ENCODE data around the gene MFAP1.
A peak's percentile ranks its signal among the peaks of the same experiment; 100 is the strongest.

MFAP1 gene

DNA sequence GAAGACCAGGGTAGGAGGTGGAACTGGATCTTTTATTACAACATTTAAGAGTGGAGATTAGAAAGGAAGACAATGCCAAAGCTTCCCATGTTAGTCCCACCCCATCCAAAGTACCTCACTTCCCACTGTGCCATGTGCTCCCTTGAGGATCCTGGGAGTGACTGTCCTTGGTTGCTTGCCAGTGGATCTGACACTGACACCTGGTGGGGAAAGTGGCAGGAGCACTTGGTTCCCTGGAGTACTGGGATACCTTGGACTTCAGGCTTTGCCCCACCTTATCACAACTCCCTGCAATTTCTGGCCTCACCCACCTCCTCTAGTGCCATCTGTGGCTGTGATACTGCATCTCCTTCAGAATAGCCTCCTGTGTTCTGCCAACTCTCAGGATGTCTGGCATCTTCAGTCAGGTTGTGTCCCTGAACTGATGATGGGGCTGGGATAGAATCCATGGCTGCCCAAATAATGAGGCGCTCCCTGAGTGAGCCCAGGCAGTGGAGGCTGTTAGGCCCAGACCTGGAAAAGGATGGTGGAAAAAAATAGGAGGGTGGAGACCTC, 49.0 kb downstream of the MFAP1 start:
- Histone ChIP-seq H3K9ac (ENCODE audit: low read length) (peak overlapping the region; percentile 69), H3K27me3 (ENCODE audit: control insufficient read depth, insufficient read depth, low read length) (peaks cover 9% of the 10 kb centered on the region; the same call in 1 of the 2 replicates), H3K27ac (ENCODE audit: low read depth, low read length) (no peak overlapping the region), H3K4me3 (ENCODE audit: low read depth, low read length) (peak overlapping the region; percentile 85), H3K36me3 (ENCODE audit: control insufficient read depth, insufficient read depth, low read length) (peaks cover 40% of the 10 kb centered on the region), H3K4me1 (ENCODE audit: control insufficient read depth, insufficient read depth, low read length) (peaks cover 5% of the 10 kb centered on the region; the same call in 1 of the 2 replicates), H3K9me3 (ENCODE audit: control insufficient read depth, insufficient read depth, low read depth, low read length) (no peaks in the 10 kb centered on the region)

DNA sequence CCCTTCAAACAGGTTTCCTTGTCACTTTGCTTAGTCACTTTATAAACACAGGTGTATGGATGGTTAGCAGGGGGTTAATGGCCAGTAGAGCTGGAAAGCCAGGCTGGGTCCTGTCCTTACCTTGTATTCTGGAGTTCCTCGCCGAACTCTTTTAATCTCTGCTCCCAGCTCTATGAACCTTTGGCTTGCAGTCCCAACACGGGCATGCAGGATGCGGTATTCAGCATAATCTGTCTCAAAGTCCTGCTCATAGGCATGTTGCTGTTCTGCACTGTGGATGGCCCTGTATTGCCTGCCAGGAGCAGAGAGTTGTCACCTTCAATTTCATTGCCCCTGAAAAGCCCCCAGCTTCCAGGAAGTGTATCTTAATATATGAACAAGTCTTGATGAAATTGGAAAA, 50.4 kb downstream of the MFAP1 start:
- H3K27me3 ChIP-seq (ENCODE audit: control insufficient read depth, insufficient read depth, low read length) = peaks cover 9% of the 10 kb centered on the region; the same call in 1 of the 2 replicates
- no peak overlapping the region for H3K4me3 ChIP-seq (ENCODE audit: low read depth, low read length)
- H3K9me3 ChIP-seq (ENCODE audit: control insufficient read depth, insufficient read depth, low read depth, low read length) = no peaks in the 10 kb centered on the region
- H3K4me1 ChIP-seq (ENCODE audit: control insufficient read depth, insufficient read depth, low read length) = peaks cover 5% of the 10 kb centered on the region; the same call in 1 of the 2 replicates
- H3K36me3 ChIP-seq (ENCODE audit: control insufficient read depth, insufficient read depth, low read length) = peaks cover 54% of the 10 kb centered on the region
- H3K27ac ChIP-seq (ENCODE audit: low read depth, low read length) = no peak overlapping the region
- no peak overlapping the region for H3K9ac ChIP-seq (ENCODE audit: low read length)

DNA sequence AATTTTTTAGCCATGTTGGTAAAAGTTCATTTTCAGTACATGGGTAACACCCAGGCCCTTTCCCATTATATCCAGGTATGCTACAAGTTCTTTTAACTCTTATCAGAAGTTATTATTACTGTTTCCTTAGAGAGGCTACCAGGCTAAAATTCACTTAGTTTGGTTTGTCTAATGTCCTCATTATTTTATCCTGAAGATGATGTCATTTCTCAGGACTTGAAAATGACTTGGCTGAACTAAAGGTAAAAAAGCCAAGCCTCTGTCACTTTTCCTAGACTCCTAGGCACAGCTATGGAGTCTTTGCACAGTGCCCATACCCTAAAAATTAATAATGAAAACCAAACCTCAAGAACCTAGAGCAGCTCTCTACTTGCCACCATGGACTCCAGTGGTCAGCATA, 51.9 kb downstream of the MFAP1 start:
- Histone ChIP-seq H3K9me3 (ENCODE audit: control insufficient read depth, insufficient read depth, low read depth, low read length) (no peaks in the 10 kb centered on the region), H3K27me3 (ENCODE audit: control insufficient read depth, insufficient read depth, low read length) (peaks cover 9% of the 10 kb centered on the region; the same call in 1 of the 2 replicates), H3K4me1 (ENCODE audit: control insufficient read depth, insufficient read depth, low read length) (peaks cover 5% of the 10 kb centered on the region; the same call in 1 of the 2 replicates), H3K9ac (ENCODE audit: low read length) (no peak overlapping the region), H3K4me3 (ENCODE audit: low read depth, low read length) (no peak overlapping the region), H3K36me3 (ENCODE audit: control insufficient read depth, insufficient read depth, low read length) (peaks cover 67% of the 10 kb centered on the region), H3K27ac (ENCODE audit: low read depth, low read length) (no peak overlapping the region)

DNA sequence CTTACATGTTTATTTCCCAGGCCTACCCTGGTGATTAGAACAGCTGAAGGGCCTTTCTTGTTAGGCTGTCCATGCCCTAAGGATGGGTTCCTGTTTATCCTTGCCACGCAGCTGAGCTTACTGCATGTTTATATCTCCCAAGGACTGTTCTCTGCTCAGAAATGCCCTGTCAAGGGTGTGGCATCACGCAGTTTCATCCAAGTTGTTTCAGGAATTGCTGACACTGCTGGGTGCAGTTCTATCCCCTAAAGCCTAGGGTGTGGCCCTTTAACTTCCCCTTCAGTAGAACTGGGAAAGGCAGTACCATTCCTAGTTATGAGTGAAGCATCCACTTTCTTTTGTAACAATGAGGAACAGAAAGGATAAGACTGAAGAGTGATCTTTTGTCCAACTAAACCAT, 52.7 kb downstream of the MFAP1 start:
- Histone ChIP-seq H3K4me3 (ENCODE audit: low read depth, low read length) (no peak overlapping the region), H3K36me3 (ENCODE audit: control insufficient read depth, insufficient read depth, low read length) (peaks cover 75% of the 10 kb centered on the region), H3K27ac (ENCODE audit: low read depth, low read length) (no peak overlapping the region), H3K9me3 (ENCODE audit: control insufficient read depth, insufficient read depth, low read depth, low read length) (no peaks in the 10 kb centered on the region), H3K27me3 (ENCODE audit: control insufficient read depth, insufficient read depth, low read length) (peaks cover 9% of the 10 kb centered on the region; the same call in 1 of the 2 replicates), H3K9ac (ENCODE audit: low read length) (no peak overlapping the region), H3K4me1 (ENCODE audit: control insufficient read depth, insufficient read depth, low read length) (peaks cover 5% of the 10 kb centered on the region; the same call in 1 of the 2 replicates)

DNA sequence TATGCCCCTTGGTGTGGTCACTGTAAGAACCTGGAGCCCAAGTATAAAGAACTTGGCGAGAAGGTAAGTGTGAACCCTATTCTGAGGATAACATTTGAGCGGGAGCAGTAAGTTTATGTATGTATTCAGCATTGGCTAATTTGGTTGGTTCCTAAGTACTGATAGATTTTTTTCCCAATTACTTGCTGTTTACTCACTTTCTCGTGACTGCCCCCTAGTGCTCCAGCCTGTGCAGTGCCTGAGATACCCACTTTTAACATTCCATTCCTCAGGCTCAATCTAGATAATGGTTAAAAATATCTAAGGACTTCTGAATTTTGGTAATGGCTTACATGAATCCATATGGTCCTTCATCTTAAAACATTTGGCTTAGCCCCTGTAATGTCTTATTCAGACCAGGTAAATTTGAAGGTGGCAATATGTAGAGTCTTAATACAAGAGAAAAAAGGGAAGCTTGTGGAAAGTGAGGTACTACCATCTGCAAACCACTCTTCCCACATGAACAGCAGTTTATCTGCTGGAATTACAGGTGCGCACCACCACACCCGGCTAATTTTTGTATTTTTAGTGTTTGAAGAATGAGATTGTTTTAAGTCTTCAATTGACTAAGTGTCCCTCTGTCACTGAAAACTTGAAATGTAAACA, 54.8 kb downstream of the MFAP1 start:
- H3K27ac ChIP-seq (ENCODE audit: low read depth, low read length) = no peak overlapping the region
- no peak overlapping the region for H3K4me3 ChIP-seq (ENCODE audit: low read depth, low read length)
- no peaks in the 10 kb centered on the region for H3K4me1 ChIP-seq (ENCODE audit: control insufficient read depth, insufficient read depth, low read length)
- no peaks in the 10 kb centered on the region for H3K9me3 ChIP-seq (ENCODE audit: control insufficient read depth, insufficient read depth, low read depth, low read length)
- no peaks in the 10 kb centered on the region for H3K27me3 ChIP-seq (ENCODE audit: control insufficient read depth, insufficient read depth, low read length)
- peaks cover 96% of the 10 kb centered on the region for H3K36me3 ChIP-seq (ENCODE audit: control insufficient read depth, insufficient read depth, low read length)
- H3K9ac ChIP-seq (ENCODE audit: low read length) = no peak overlapping the region

DNA sequence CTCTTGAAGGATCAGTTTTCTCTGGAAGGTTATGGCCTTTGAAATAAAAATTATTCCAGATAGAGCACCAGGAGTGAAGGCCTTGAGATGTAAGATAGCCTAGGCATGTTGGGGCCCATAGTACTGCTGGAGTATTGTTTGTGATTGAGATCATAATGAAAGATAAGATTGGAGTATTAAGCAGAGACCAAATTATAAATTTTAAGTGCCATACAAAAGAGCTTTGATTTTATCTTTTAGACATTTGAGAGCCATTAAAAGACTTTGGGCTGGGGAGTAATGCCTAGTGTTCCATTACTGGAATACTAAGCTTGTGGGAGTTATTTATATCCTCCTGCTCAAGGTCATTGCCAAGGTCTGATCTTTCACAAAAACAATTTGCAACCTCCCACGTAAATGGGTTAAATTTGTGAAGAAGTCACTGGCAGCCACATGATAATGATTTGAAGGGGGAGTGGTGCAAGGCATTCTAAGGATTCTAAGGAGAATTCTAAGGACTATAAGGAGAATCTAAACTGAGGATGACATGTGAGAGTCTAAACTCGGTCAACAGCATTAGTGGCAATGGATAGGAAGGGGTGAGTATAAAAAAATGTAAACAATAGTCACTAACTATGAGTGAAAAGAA, 60.6 kb downstream of the MFAP1 start:
- Histone ChIP-seq H3K4me3 (ENCODE audit: low read depth, low read length) (no peak overlapping the region), H3K9ac (ENCODE audit: low read length) (no peak overlapping the region), H3K27ac (ENCODE audit: low read depth, low read length) (no peak overlapping the region), H3K4me1 (ENCODE audit: control insufficient read depth, insufficient read depth, low read length) (no peaks in the 10 kb centered on the region), H3K27me3 (ENCODE audit: control insufficient read depth, insufficient read depth, low read length) (no peaks in the 10 kb centered on the region), H3K9me3 (ENCODE audit: control insufficient read depth, insufficient read depth, low read depth, low read length) (no peaks in the 10 kb centered on the region), H3K36me3 (ENCODE audit: control insufficient read depth, insufficient read depth, low read length) (peaks cover 94% of the 10 kb centered on the region)

DNA sequence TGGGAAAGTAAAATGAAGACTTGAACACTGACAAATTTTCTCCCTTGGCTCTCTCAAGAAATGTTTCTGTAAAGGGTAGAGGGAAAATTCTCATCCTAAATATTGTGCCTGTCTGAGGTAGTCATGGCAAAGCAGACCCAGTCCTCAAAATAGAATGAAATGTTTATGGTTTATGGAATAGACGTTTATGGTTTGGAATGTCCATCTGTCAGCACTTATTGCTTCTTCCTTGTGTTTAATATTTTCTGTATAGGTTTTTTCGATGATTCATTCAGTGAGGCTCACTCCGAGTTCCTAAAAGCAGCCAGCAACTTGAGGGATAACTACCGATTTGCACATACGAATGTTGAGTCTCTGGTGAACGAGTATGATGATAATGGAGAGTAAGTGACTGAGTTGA, 61.7 kb downstream of the MFAP1 start:
- Histone ChIP-seq H3K27ac (ENCODE audit: low read depth, low read length) (no peak overlapping the region), H3K4me3 (ENCODE audit: low read depth, low read length) (no peak overlapping the region), H3K36me3 (ENCODE audit: control insufficient read depth, insufficient read depth, low read length) (peaks cover 94% of the 10 kb centered on the region), H3K4me1 (ENCODE audit: control insufficient read depth, insufficient read depth, low read length) (no peaks in the 10 kb centered on the region), H3K9ac (ENCODE audit: low read length) (no peak overlapping the region), H3K9me3 (ENCODE audit: control insufficient read depth, insufficient read depth, low read depth, low read length) (no peaks in the 10 kb centered on the region), H3K27me3 (ENCODE audit: control insufficient read depth, insufficient read depth, low read length) (no peaks in the 10 kb centered on the region)

All from HUES6 (cell line).